CD4-positive, CD25-positive, alpha-beta regulatory T cell (primary cell): ENCODE measurements around the gene SYNE1. TPM values are rescaled to one million over a fixed set of nuclear protein-coding genes. Genes with fewer than 3 reads are reported as not detected.

Experiments
- ATAC-seq, 2 donors: fragments of 150-1000 bp; cut with Tn5 transposase; one replicate each; pipeline ENCODE4 v1.10.0; 2021; ENCODE audit warnings: low read depth in 2 of 2, moderate number of reproducible peaks in 2 of 2, moderate library complexity in 1 of 2
- DNase-seq, 3 donors: peaks; one replicate each; pipeline versions ENCODE4 v3.0.0 to v3.0.0-alpha.2; 2012 to 2022; ENCODE audit warnings: mixed read lengths in 1 of 3
- H3K27ac ChIP-seq: one replicate; pipeline ENCODE4 v1.7.0; 2013; ENCODE audit warnings: mild to moderate bottlenecking, low read length; ENCODE audit not compliant: insufficient read depth, poor library complexity, severe bottlenecking
- H3K27me3 ChIP-seq: one replicate; pipeline ENCODE4 v1.7.0; 2013; ENCODE audit warnings: low read length; ENCODE audit not compliant: control insufficient read depth, insufficient read depth
- H3K36me3 ChIP-seq: one replicate; pipeline ENCODE4 v1.7.0; 2013; ENCODE audit warnings: mild to moderate bottlenecking, low read length, moderate library complexity; ENCODE audit not compliant: control insufficient read depth, insufficient read depth
- H3K4me1 ChIP-seq: 2 replicates; pipeline ENCODE4 v1.7.0; 2013; ENCODE audit warnings: mild to moderate bottlenecking, low read length; ENCODE audit not compliant: insufficient read depth, control insufficient read depth, poor library complexity, severe bottlenecking
- H3K4me3 ChIP-seq: one replicate; pipeline ENCODE4 v1.7.0; 2013; ENCODE audit warnings: low read depth, mild to moderate bottlenecking, low read length, moderate library complexity
- H3K9me3 ChIP-seq, 2 experiments: 1 replicate in 1 of 2; 2 replicates in 1 of 2; pipeline ENCODE4 v1.7.0; 2013; ENCODE audit warnings: low read length in 2 of 2, mild to moderate bottlenecking in 1 of 2, moderate library complexity in 1 of 2; ENCODE audit not compliant: control insufficient read depth in 2 of 2
- H3K27ac Mint-ChIP-seq, 3 donors: one replicate each; pipeline ENCODE4 v1.8.0; 2020 to 2022; ENCODE audit warnings: mild to moderate bottlenecking in 3 of 3, mixed read lengths in 3 of 3, moderate library complexity in 2 of 3
- H3K27me3 Mint-ChIP-seq: one replicate; pipeline ENCODE4 v1.8.0; 2022; ENCODE audit warnings: mild to moderate bottlenecking, mixed read lengths
- H3K36me3 Mint-ChIP-seq: one replicate; pipeline ENCODE4 v1.8.0; 2020; ENCODE audit warnings: mixed read lengths
- H3K4me1 Mint-ChIP-seq, 4 donors: one replicate each; pipeline ENCODE4 v1.8.0; 2020 to 2022; ENCODE audit warnings: mixed read lengths in 4 of 4, mild to moderate bottlenecking in 1 of 4
- H3K4me3 Mint-ChIP-seq, 4 donors: one replicate each; pipeline ENCODE4 v1.8.0; 2020 to 2022; ENCODE audit warnings: mild to moderate bottlenecking in 4 of 4, mixed read lengths in 4 of 4, moderate library complexity in 3 of 4
- H3K9me3 Mint-ChIP-seq, 7 donors: one replicate each; pipeline ENCODE4 v1.8.0; 2020 to 2022; ENCODE audit warnings: mixed read lengths in 7 of 7, mild to moderate bottlenecking in 3 of 7, moderate library complexity in 2 of 7
- polyA plus RNA-seq, 4 donors: library from polyadenylated mRNA; unstranded; fragments of 300-500 nt; fragmentation: Illumina TruSeq; gene quantifications; one replicate each; pipeline ENCODE4 v1.2.3, GENCODE V29; 2021
- total RNA-seq: library from RNA; stranded (reverse); gene quantifications from one replicate; pipeline ENCODE4 v1.2.3, GENCODE V29; 2022

The SYNE1 gene
- total and polyA plus RNA-seq, 5 donors from 2014 or later, result 48.1 to 166 (median 57.3) TPM

DNA sequence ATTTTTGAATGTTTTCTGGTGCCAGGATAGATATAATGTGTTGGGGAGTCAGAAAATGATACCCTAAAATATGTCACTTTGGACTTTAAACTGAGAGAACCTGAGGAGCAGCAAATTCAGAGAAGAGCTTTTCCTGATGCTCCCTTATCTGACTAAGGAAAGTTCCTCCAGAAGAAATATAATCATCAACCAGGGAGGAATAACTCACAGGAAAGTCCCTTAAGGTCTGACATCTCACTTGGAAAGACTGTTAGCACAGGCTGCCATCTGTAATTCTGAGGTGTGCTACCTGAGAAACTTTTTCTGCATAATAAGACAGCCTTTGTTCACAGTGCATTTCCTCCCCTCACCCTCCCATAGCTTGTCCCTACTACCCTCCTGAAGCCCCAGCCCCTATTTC lies 218.6 kb downstream of the SYNE1 start:
- H3K4me3 ChIP-seq, result no peak overlapping the region
- H3K9me3 ChIP-seq, result no peaks in the 10 kb centered on the region
- H3K9me3 Mint-ChIP-seq, result peaks cover 0 to 5% (median 3%) of the 10 kb centered on the region in 7 donors
- H3K27ac Mint-ChIP-seq, result no peak overlapping the region
- H3K4me1 Mint-ChIP-seq, result peaks cover 0 to 4% (median 2%) of the 10 kb centered on the region in 4 donors
- H3K36me3 ChIP-seq, result no peaks in the 10 kb centered on the region
- no peak overlapping the region for H3K4me3 Mint-ChIP-seq
- H3K36me3 Mint-ChIP-seq, result no peaks in the 10 kb centered on the region
- no peak for DNase-seq
- H3K27me3 ChIP-seq, result peaks cover 3% of the 10 kb centered on the region
- no peak overlapping the region for H3K27ac ChIP-seq
- H3K27me3 Mint-ChIP-seq, result no peaks in the 10 kb centered on the region
- no peaks in the 10 kb centered on the region for H3K4me1 ChIP-seq
- no peak for ATAC-seq

DNA sequence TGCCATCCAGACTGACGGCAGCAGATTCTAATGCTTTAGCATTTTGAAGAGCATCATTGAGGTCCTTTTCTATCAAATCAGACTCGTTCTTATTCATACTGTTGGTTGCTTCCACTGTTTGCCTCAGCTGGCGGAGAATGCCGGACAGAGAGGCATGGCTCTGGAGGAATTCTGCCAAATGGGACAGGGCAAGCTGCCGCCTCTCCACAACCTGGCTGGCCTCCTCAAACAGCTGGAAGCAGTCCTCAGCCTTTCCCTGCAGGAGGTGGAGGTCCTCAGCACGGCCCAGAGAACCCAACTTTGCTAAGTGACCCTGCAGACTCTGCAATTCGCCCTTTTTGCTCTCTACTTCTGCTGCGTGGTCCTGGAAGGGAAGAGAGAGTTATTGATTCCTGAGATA lies 220.5 kb downstream of the SYNE1 start:
- Mint-ChIP-seq H3K36me3 (no peaks in the 10 kb centered on the region), H3K4me1 (peaks cover 0 to 4% (median 2%) of the 10 kb centered on the region in 4 donors), H3K4me3 (no peak overlapping the region), H3K27ac (no peak overlapping the region), H3K27me3 (no peaks in the 10 kb centered on the region), H3K9me3 (peaks cover 0 to 3% (median 0%) of the 10 kb centered on the region in 7 donors)
- Histone ChIP-seq H3K4me1 (no peaks in the 10 kb centered on the region), H3K27me3 (no peaks in the 10 kb centered on the region), H3K9me3 (no peaks in the 10 kb centered on the region), H3K36me3 (no peaks in the 10 kb centered on the region), H3K27ac (no peak overlapping the region), H3K4me3 (no peak overlapping the region)
- DNase-seq (no peak), ATAC-seq (no peak)

DNA sequence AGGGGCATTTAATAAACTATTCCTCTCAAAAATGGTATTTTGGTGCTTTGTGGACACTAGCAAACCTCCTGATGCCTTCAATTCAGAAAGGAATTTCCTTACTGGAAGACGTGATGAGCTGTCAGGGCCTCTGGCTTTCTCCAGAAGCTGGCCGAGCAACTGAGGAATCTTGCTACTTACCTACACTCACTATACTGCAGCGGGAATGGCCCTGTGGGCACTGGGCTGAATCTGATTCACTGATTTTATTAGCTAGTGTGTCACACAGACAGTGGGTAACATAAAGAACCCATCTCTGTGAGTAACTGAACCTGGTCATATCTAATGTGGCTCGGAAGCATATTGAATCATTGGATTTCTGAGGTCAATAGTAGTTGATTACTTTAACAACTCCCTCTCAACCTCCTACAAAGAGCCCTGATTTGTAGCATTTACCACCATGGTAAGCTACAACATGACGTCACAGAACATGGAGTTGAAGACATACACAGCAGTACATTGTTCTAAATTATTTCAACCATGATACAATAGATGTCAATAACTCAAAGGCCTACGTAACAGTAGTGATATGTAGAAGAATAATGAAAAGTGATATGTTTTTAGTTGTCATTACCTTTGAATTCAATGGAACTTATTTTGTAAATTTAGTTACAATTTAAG lies 232.1 kb downstream of the SYNE1 start:
- no peak for DNase-seq
- H3K9me3 ChIP-seq, result no peaks in the 10 kb centered on the region
- H3K4me1 ChIP-seq, result no peaks in the 10 kb centered on the region
- H3K9me3 Mint-ChIP-seq, result no peaks in the 10 kb centered on the region
- no peaks in the 10 kb centered on the region for H3K36me3 ChIP-seq
- H3K36me3 Mint-ChIP-seq, result no peaks in the 10 kb centered on the region
- ATAC-seq, result no peak
- H3K27me3 Mint-ChIP-seq, result peaks cover 4% of the 10 kb centered on the region
- no peaks in the 10 kb centered on the region for H3K27me3 ChIP-seq
- H3K27ac ChIP-seq, result no peak overlapping the region
- no peaks in the 10 kb centered on the region for H3K4me1 Mint-ChIP-seq
- no peak overlapping the region for H3K27ac Mint-ChIP-seq
- H3K4me3 ChIP-seq, result no peak overlapping the region
- H3K4me3 Mint-ChIP-seq, result no peak overlapping the region

DNA sequence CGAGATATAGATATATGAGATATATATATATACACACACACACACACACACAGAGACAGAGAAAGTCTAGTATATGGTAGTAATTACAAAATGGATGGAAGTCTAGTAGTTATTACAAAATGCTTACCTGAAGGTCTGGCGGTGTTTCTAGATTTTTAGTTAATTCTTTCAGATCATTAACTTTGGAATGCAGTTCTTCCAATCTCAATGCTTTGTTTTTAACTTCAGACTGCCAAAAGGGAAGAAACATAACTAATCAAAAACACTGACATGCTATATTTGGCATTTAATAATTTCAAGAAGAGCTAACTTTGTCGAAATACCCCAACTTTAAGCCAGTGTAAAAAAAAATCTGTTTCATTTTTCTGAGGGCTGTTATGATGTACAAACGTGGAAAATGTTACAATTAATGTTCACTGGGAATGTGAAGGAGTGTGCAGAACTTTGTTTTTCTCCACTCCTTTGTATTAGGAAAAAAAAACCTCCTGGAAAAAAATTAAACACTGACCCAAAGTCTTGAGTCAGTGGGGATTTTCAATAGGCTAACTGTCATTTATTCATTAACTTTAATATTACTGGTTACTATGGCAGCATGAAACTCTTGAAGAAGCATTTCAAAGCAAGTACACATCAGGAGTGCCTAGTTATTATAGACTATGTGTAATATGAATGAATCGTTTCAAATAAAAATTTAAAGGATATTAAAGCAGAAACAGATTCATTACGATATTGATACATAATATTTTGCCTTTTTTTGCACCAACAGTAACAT lies 232.9 kb downstream of the SYNE1 start:
- H3K27ac Mint-ChIP-seq, result no peak overlapping the region
- Histone ChIP-seq H3K27me3 (no peaks in the 10 kb centered on the region), H3K4me3 (no peak overlapping the region), H3K9me3 (no peaks in the 10 kb centered on the region), H3K36me3 (no peaks in the 10 kb centered on the region), H3K27ac (no peak overlapping the region), H3K4me1 (no peaks in the 10 kb centered on the region)
- H3K4me3 Mint-ChIP-seq, result no peak overlapping the region
- no peaks in the 10 kb centered on the region for H3K36me3 Mint-ChIP-seq
- no peaks in the 10 kb centered on the region for H3K4me1 Mint-ChIP-seq
- DNase-seq (no peak), ATAC-seq (no peak)
- H3K9me3 Mint-ChIP-seq, result no peaks in the 10 kb centered on the region
- peaks cover 4% of the 10 kb centered on the region for H3K27me3 Mint-ChIP-seq

DNA sequence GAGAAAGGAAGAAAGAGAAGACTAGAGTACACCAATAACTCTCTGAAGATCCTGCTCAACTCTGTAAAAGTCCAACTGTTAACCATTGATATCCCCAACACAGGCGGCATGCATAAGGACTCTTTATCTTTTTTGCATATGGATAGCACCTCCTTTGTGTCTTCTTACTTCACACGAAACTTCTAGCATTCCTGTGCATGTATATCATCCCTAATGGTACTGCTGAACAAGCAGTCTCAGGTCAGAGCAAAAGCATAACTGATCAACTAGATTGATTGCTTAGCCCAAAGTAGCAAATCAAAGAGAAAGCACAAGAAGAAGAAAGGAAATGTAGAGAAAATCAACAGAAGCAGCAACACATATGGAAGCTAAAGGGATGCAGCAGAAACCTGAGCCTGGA lies 234.4 kb downstream of the SYNE1 start:
- H3K4me3 Mint-ChIP-seq, result no peak overlapping the region
- peaks cover 4% of the 10 kb centered on the region for H3K27me3 Mint-ChIP-seq
- Histone ChIP-seq H3K36me3 (no peaks in the 10 kb centered on the region), H3K4me1 (no peaks in the 10 kb centered on the region), H3K27ac (no peak overlapping the region), H3K9me3 (no peaks in the 10 kb centered on the region), H3K4me3 (no peak overlapping the region), H3K27me3 (no peaks in the 10 kb centered on the region)
- ATAC-seq, result no peak
- H3K9me3 Mint-ChIP-seq, result no peaks in the 10 kb centered on the region
- no peak for DNase-seq
- no peaks in the 10 kb centered on the region for H3K4me1 Mint-ChIP-seq
- no peaks in the 10 kb centered on the region for H3K36me3 Mint-ChIP-seq
- no peak overlapping the region for H3K27ac Mint-ChIP-seq

DNA sequence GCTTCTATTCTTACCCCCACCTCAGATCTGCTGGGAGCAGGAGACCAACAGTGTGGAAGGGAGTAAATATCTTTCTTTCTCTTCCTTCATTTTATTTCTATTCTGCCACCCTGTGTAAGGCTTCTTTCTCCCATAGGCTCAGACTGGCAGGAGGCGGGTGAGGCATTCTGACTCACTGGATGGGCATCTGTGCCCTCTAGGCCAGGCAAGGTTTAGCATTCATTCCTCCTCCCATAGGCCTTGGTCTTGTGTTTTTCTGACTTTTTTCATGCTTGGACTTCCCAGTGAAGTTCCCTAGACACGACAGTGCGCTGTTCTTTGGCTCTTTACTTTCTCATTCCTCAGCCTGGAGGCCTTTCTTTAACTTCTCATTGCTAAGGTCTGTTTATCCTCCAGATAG lies 235.2 kb downstream of the SYNE1 start:
- no peaks in the 10 kb centered on the region for H3K9me3 ChIP-seq
- Mint-ChIP-seq H3K27me3 (peaks cover 4% of the 10 kb centered on the region), H3K4me3 (no peak overlapping the region), H3K36me3 (no peaks in the 10 kb centered on the region), H3K27ac (no peak overlapping the region), H3K9me3 (peaks cover 0 to 2% (median 0%) of the 10 kb centered on the region in 7 donors), H3K4me1 (no peaks in the 10 kb centered on the region)
- no peaks in the 10 kb centered on the region for H3K27me3 ChIP-seq
- H3K4me1 ChIP-seq, result no peaks in the 10 kb centered on the region
- H3K4me3 ChIP-seq, result no peak overlapping the region
- no peak overlapping the region for H3K27ac ChIP-seq
- ATAC-seq, result no peak
- H3K36me3 ChIP-seq, result no peaks in the 10 kb centered on the region
- DNase-seq, result no peak

DNA sequence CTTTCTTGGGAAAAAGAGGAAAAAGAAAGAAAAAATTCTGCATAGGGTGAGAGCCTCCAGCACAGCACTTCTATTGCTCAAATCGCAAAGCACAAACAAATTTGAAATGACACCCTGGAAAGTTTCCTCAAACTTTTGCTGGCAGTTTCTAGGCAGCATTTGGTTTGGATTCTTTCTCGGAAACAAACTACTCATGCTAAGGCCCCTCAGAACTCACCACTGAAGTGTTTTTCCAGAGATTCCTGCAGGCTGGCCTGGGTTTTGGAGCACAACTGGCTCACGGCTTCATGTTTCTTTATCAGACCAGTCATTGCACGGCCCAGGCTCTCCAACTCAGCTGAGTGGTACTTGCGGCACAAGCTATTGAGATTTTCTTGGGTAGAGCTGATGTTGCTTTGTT lies 237.8 kb downstream of the SYNE1 start:
- Histone ChIP-seq H3K27me3 (no peaks in the 10 kb centered on the region), H3K4me3 (no peak overlapping the region), H3K36me3 (no peaks in the 10 kb centered on the region), H3K27ac (no peak overlapping the region), H3K4me1 (no peaks in the 10 kb centered on the region), H3K9me3 (no peaks in the 10 kb centered on the region)
- no peaks in the 10 kb centered on the region for H3K36me3 Mint-ChIP-seq
- no peak for ATAC-seq
- H3K4me3 Mint-ChIP-seq, result no peak overlapping the region
- peaks cover 0 to 2% (median 0%) of the 10 kb centered on the region in 7 donors for H3K9me3 Mint-ChIP-seq
- H3K27me3 Mint-ChIP-seq, result peaks cover 4% of the 10 kb centered on the region
- no peaks in the 10 kb centered on the region for H3K4me1 Mint-ChIP-seq
- DNase-seq, result no peak
- no peak overlapping the region for H3K27ac Mint-ChIP-seq

DNA sequence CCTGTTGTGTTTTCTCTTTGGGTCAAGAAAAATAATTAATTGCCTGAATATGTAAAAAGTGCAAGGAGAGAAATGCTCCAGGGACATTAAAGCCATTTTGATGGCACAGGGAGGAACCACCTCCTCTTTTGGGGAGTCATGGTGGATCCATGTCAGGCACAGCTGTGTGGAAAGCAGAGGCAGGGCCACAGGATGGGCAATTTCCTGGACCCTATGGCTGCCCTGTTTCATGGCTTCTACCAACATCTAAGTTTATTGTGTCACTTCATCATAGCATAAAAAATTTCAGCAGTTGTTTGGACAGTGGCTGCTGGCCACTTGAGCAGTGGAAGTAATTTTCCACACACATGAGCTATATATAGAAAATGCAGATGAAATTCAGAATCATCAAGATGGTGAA lies 238.2 kb downstream of the SYNE1 start:
- Mint-ChIP-seq H3K9me3 (peaks cover 0 to 5% (median 0%) of the 10 kb centered on the region in 7 donors), H3K36me3 (no peaks in the 10 kb centered on the region), H3K27me3 (peaks cover 4% of the 10 kb centered on the region), H3K4me3 (no peak overlapping the region), H3K27ac (no peak overlapping the region), H3K4me1 (no peaks in the 10 kb centered on the region)
- no peak for ATAC-seq
- no peak overlapping the region for H3K4me3 ChIP-seq
- H3K27me3 ChIP-seq, result no peaks in the 10 kb centered on the region
- no peak overlapping the region for H3K27ac ChIP-seq
- H3K36me3 ChIP-seq, result no peaks in the 10 kb centered on the region
- no peak for DNase-seq
- H3K4me1 ChIP-seq, result no peaks in the 10 kb centered on the region
- H3K9me3 ChIP-seq, result no peaks in the 10 kb centered on the region
